Kidney (tissue), 22 donors: ENCODE measurements around the gene PLEKHH1. TPM values are rescaled to one million over a fixed set of nuclear protein-coding genes. Genes with fewer than 3 reads are reported as not detected.

ENCODE experiments used
- DNase-seq, 5 donors: peaks; one replicate each; pipeline ENCODE4 v3.0.0-alpha.2; 2013 to 2020
- FAIRE-seq: peaks from 2 replicates; lab custom pipeline; 2012; peaks lifted over from hg19 to GRCh38; lab: Jason Lieb, UNC
- H3K27ac ChIP-seq, 2 donors: one replicate each; pipeline ENCODE4 v1.7.0; 2013; ENCODE audit warnings: low read depth in 2 of 2, low read length in 2 of 2, inconsistent platforms in 1 of 2
- H3K27me3 ChIP-seq: one replicate; pipeline ENCODE4 v1.7.1; 2013; ENCODE audit warnings: low read length, inconsistent platforms; ENCODE audit not compliant: control insufficient read depth, insufficient read depth
- H3K36me3 ChIP-seq, 3 donors: one replicate each; pipeline versions ENCODE4 v1.7.0 to v1.7.1; 2013; ENCODE audit warnings: low read length in 3 of 3, control low read depth in 1 of 3, inconsistent platforms in 1 of 3; ENCODE audit not compliant: insufficient read depth in 3 of 3, control insufficient read depth in 2 of 3
- H3K4me1 ChIP-seq, 3 donors: one replicate each; pipeline versions ENCODE4 v1.7.0 to v1.7.1; 2013; ENCODE audit warnings: low read length in 3 of 3, inconsistent platforms in 1 of 3, low read depth in 1 of 3; ENCODE audit not compliant: control insufficient read depth in 2 of 3, insufficient read depth in 2 of 3
- H3K4me3 ChIP-seq, 3 donors: one replicate each; pipeline versions ENCODE4 v1.7.0 to v1.8.1; 2013; ENCODE audit warnings: low read length in 3 of 3, control low read depth in 1 of 3, inconsistent platforms in 1 of 3
- H3K9ac ChIP-seq, 3 donors: one replicate each; pipeline versions ENCODE4 v1.7.0 to v1.7.1; 2013; ENCODE audit warnings: low read length in 3 of 3, control low read depth in 1 of 3, inconsistent platforms in 1 of 3
- H3K9me3 ChIP-seq, 3 donors: one replicate each; pipeline versions ENCODE4 v1.7.0 to v1.7.1; 2013; ENCODE audit warnings: low read length in 3 of 3, control low read depth in 1 of 3, inconsistent platforms in 1 of 3; ENCODE audit not compliant: control insufficient read depth in 2 of 3, insufficient read depth in 1 of 3
- CTCF ChIP-seq: IDR thresholded peaks from 3 replicates; pipeline ENCODE4 v1.5.1; 2012; ENCODE audit warnings: mild to moderate bottlenecking, moderate library complexity, borderline replicate concordance; ENCODE audit not compliant: insufficient read depth; ENCODE audit errors: extremely low read depth
- intact Hi-C: fragments of 100-400 bp; cut with DNase I; formaldehyde crosslinking; loops from one replicate; pipeline ENCODE4 v1.11.1; 2022
- long read RNA-seq, 10 donors: library from polyadenylated mRNA in 1 of 10; unstranded in 1 of 10; transcript quantifications; one replicate each; pipeline ENCODE4 v2.0.0 and lab custom pipeline, GENCODE V29; 2021 to 2026
- polyA plus RNA-seq: library from polyadenylated mRNA; stranded (reverse); fragments of 350-450 nt; fragmentation: Illumina TruSeq; extraction: RNeasy Lipid Tissue Mini Kit (QIAGEN cat#74804); gene quantifications from one replicate; pipeline ENCODE4 v1.2.3, GENCODE V29; 2014; ENCODE audit warnings: low read depth, low replicate concordance; ENCODE audit not compliant: insufficient read depth
- total RNA-seq: library from RNA; stranded (reverse); fragmentation: NEBNext Ultra II Directional; extraction: Animal tissue kit (Norgen Biotek cat#: 25700); gene quantifications from one replicate; pipeline ENCODE4 v1.2.1, GENCODE V29; 2021
- donor health status: control.
- donor health status: control.
- donor health status: control.
- donor health status: control.
- donor health status: control.
- donor health status: DM: yes; HTN: yes; CAD: no.
- donor health status: Normal renal cell carcinoma (clear cell type).

Gene PLEKHH1
- total RNA-seq, result 26.2 TPM
- polyA plus RNA-seq, result 9.1 TPM
- long read RNA-seq, donor 1, result 0 reads
- long read RNA-seq, donor 2, partial matches to known transcripts, result 47 of 48 reads
- long read RNA-seq, donor 2, other reads (novel, unspliced or antisense), result 0 of 48 reads
- long read RNA-seq, donor 3, full-length matches to known transcripts, result 2 of 10 reads
- long read RNA-seq, donor 3, partial matches to known transcripts, result 8 of 10 reads
- long read RNA-seq, donor 3, other reads (novel, unspliced or antisense), result 0 of 10 reads
- long read RNA-seq, donor 4, partial matches to known transcripts, result 73 of 79 reads
- long read RNA-seq, donor 4, other reads (novel, unspliced or antisense), result 6 of 79 reads
- long read RNA-seq, donor 5, result 0 reads
- long read RNA-seq, donor 6, partial matches to known transcripts, result 79 of 79 reads
- long read RNA-seq, donor 6, other reads (novel, unspliced or antisense), result 0 of 79 reads
- long read RNA-seq, donor 7, partial matches to known transcripts, result 2 of 6 reads
- long read RNA-seq, donor 7, other reads (novel, unspliced or antisense), result 4 of 6 reads
- long read RNA-seq, donor 8, partial matches to known transcripts, result 0 of 1 reads
- long read RNA-seq, donor 8, other reads (novel, unspliced or antisense), result 0 of 1 reads
- long read RNA-seq, donor 9, result 0 reads
- long read RNA-seq, donor 10, partial matches to known transcripts, result 0 of 1 reads
- long read RNA-seq, donor 10, other reads (novel, unspliced or antisense), result 0 of 1 reads

- no peaks in the 10 kb centered on the region for H3K27me3 ChIP-seq
- peak within 1 kb of the TSS; percentile 53 to 54 for H3K27ac ChIP-seq
- DNase-seq (peak; percentile 84 to 93 (median 89)), FAIRE-seq (no peak)
- intact Hi-C loops, result no loop called here
- H3K4me3 ChIP-seq, result peak within 1 kb of the TSS; percentile 57 to 67 (median 66)
- H3K9me3 ChIP-seq, result no peaks in the 10 kb centered on the region
- peaks cover 0 to 2% (median 0%) of the 10 kb centered on the region in 3 donors for H3K4me1 ChIP-seq
- H3K36me3 ChIP-seq, result no peaks in the 10 kb centered on the region
- TF ChIP-seq CTCF, result no peak
- H3K9ac ChIP-seq, result peak within 1 kb of the TSS; percentile 42 to 66 (median 49)
Observed at GRCh38 chr14:67532998-67533753, at the start of gene PLEKHH1. Gene PLEKHH1, plus strand, starts transcription at chr14:67533290. Its CDS starts 8,578 bp downstream, at chr14:67541868.

- Histone ChIP-seq H3K27me3 (no peaks in the 10 kb centered on the region), H3K4me1 (peaks cover 0 to 3% (median 0%) of the 10 kb centered on the region in 3 donors), H3K9ac (no peak overlapping the region), H3K27ac (no peak overlapping the region), H3K36me3 (no peaks in the 10 kb centered on the region), H3K4me3 (no peak overlapping the region), H3K9me3 (no peaks in the 10 kb centered on the region)
- DNase-seq (peak in 1 of 5 donors; percentile 48), FAIRE-seq (no peak)
- no peak for TF ChIP-seq CTCF
- intact Hi-C loops, result no loop called here
Observed at GRCh38 chr14:67483579-67484285, 49.4 kb upstream of the PLEKHH1 start.

- no peak overlapping the region for H3K4me3 ChIP-seq
- no peak overlapping the region for H3K9ac ChIP-seq
- H3K27me3 ChIP-seq, result no peaks in the 10 kb centered on the region
- H3K27ac ChIP-seq, result no peak overlapping the region
- no peaks in the 10 kb centered on the region for H3K36me3 ChIP-seq
- no peak for TF ChIP-seq CTCF
- DNase-seq (peak in 2 of 5 donors; percentile 18 to 54), FAIRE-seq (no peak)
- intact Hi-C loops, result no loop called here
- H3K9me3 ChIP-seq, result no peaks in the 10 kb centered on the region
- H3K4me1 ChIP-seq, result peaks cover 0 to 7% (median 0%) of the 10 kb centered on the region in 3 donors
Observed at GRCh38 chr14:67485501-67486095, 47.5 kb upstream of the PLEKHH1 start.
